Mesenchymal stem cell (in vitro differentiated cells and primary cell): ENCODE results near the gene TNKS1BP1.

Source experiments
- DNase-seq: peaks from one replicate; pipeline ENCODE4 v3.0.0-alpha.2; 2013
- H2AFZ ChIP-seq: one replicate; pipeline ENCODE4 v1.6.1; 2013; ENCODE audit warnings: low read depth, mild to moderate bottlenecking, control low read depth, inconsistent platforms, low read length, moderate library complexity
- H2AK5ac ChIP-seq: 2 replicates; pipeline ENCODE4 v1.6.1; 2013; ENCODE audit warnings: low read length, moderate library complexity, mild to moderate bottlenecking, inconsistent platforms; ENCODE audit not compliant: severe bottlenecking
- H2BK120ac ChIP-seq: one replicate; pipeline ENCODE4 v1.6.1; 2013; ENCODE audit warnings: low read depth, mild to moderate bottlenecking, inconsistent platforms, low read length, moderate library complexity
- H2BK12ac ChIP-seq, 2 experiments: one replicate each; pipeline ENCODE4 v1.6.1; 2013; ENCODE audit warnings: inconsistent platforms in 2 of 2, low read length in 2 of 2, mild to moderate bottlenecking in 2 of 2, moderate library complexity in 2 of 2, control low read depth in 1 of 2
- H2BK15ac ChIP-seq: one replicate; pipeline ENCODE4 v1.6.1; 2013; ENCODE audit warnings: mild to moderate bottlenecking, low read depth, inconsistent platforms; ENCODE audit not compliant: poor library complexity, severe bottlenecking
- H2BK5ac ChIP-seq: 2 replicates; pipeline ENCODE4 v1.6.1; 2013; ENCODE audit warnings: low read depth, mild to moderate bottlenecking, low read length, control low read depth, inconsistent platforms; ENCODE audit not compliant: poor library complexity, severe bottlenecking
- H3K14ac ChIP-seq, 2 experiments: one replicate each; pipeline ENCODE4 v1.6.1; 2013; ENCODE audit warnings: inconsistent platforms in 2 of 2, low read length in 2 of 2, control low read depth in 1 of 2, mild to moderate bottlenecking in 1 of 2, moderate library complexity in 1 of 2
- H3K18ac ChIP-seq, 2 experiments: one replicate each; pipeline ENCODE4 v1.6.1; 2013; ENCODE audit warnings: inconsistent platforms in 2 of 2, low read length in 2 of 2, control low read depth in 1 of 2, low read depth in 1 of 2, mild to moderate bottlenecking in 1 of 2
- H3K23ac ChIP-seq, 2 experiments: one replicate each; pipeline ENCODE4 v1.6.1; 2013; ENCODE audit warnings: inconsistent platforms in 2 of 2, low read length in 2 of 2, mild to moderate bottlenecking in 2 of 2, moderate library complexity in 2 of 2, control low read depth in 1 of 2
- H3K27ac ChIP-seq: 2 replicates; pipeline ENCODE4 v1.5.1; 2013; ENCODE audit warnings: mild to moderate bottlenecking, moderate library complexity, low read length, control low read depth, inconsistent platforms; ENCODE audit not compliant: poor library complexity, severe bottlenecking
- H3K27me3 ChIP-seq, 2 experiments: 2 replicates each; pipeline versions ENCODE4 v1.6.1 to v1.7.0; 2013; ENCODE audit warnings: low read length in 2 of 2, mild to moderate bottlenecking in 2 of 2, moderate library complexity in 2 of 2, control low read depth in 1 of 2, inconsistent platforms in 1 of 2; ENCODE audit not compliant: control insufficient read depth in 1 of 2, insufficient read depth in 1 of 2
- H3K36me3 ChIP-seq, 2 experiments: 2 replicates each; pipeline versions ENCODE4 v1.6.1 to v1.7.0; 2013; ENCODE audit warnings: low read length in 2 of 2, control low read depth in 1 of 2, inconsistent platforms in 1 of 2, low read depth in 1 of 2, mild to moderate bottlenecking in 1 of 2; ENCODE audit not compliant: insufficient read depth in 2 of 2, control insufficient read depth in 1 of 2
- H3K4ac ChIP-seq, 2 experiments: one replicate each; pipeline ENCODE4 v1.6.1; 2013; ENCODE audit warnings: inconsistent platforms in 2 of 2, low read length in 2 of 2, mild to moderate bottlenecking in 2 of 2, moderate library complexity in 2 of 2, control low read depth in 1 of 2, low read depth in 1 of 2
- H3K4me1 ChIP-seq: 2 replicates; pipeline ENCODE4 v1.6.1; 2013; ENCODE audit warnings: low read depth, low read length, control low read depth; ENCODE audit not compliant: control insufficient read depth, insufficient read depth
- H3K4me2 ChIP-seq: 2 replicates; pipeline ENCODE4 v1.6.1; 2013; ENCODE audit warnings: low read length, mild to moderate bottlenecking, inconsistent platforms; ENCODE audit not compliant: poor library complexity, severe bottlenecking
- H3K4me3 ChIP-seq, 2 experiments: 2 replicates each; pipeline versions ENCODE4 v1.5.1 to v1.7.0; 2013; ENCODE audit warnings: low read length in 2 of 2, mild to moderate bottlenecking in 2 of 2, control low read depth in 1 of 2, low read depth in 1 of 2; ENCODE audit not compliant: insufficient read depth in 1 of 2
- H3K79me1 ChIP-seq: replicated peaks from 2 replicates; pipeline ENCODE4 v1.6.1; 2013; ENCODE audit warnings: mild to moderate bottlenecking, control low read depth, low read length, inconsistent platforms; ENCODE audit not compliant: poor library complexity, severe bottlenecking
- H3K9ac ChIP-seq: 2 replicates; pipeline ENCODE4 v1.7.0; 2013; ENCODE audit warnings: mild to moderate bottlenecking, low read length, moderate library complexity
- H3K9me3 ChIP-seq: 2 replicates; pipeline ENCODE4 v1.7.0; 2013; ENCODE audit warnings: mild to moderate bottlenecking, low read length; ENCODE audit not compliant: control insufficient read depth
- H4K8ac ChIP-seq: one replicate; pipeline ENCODE4 v1.6.1; 2013; ENCODE audit warnings: inconsistent platforms, mild to moderate bottlenecking, low read length, moderate library complexity
- H4K91ac ChIP-seq: one replicate; pipeline ENCODE4 v1.6.1; 2013; ENCODE audit warnings: mild to moderate bottlenecking, low read length, inconsistent platforms
- WGBS: methylation state at CpG from one replicate; pipeline ENCODE4 v1.1.7; 2013; ENCODE audit warnings: mixed read lengths; 5-methylcytosine and 5-hydroxymethylcytosine counted together

The TNKS1BP1 gene

GRCh38 chr11:57306940-57307565, 17.7 kb downstream of the TNKS1BP1 start:
- Histone ChIP-seq H3K14ac (peak overlapping the region in 1 of 2 experiments; percentile 81), H2AK5ac (no peak overlapping the region), H3K18ac (peak overlapping the region in 1 of 2 experiments; percentile 37), H3K4ac (no peak overlapping the region), H3K79me1 (peaks cover 51% of the 10 kb centered on the region), H3K36me3 (peaks cover 60 to 73% of the 10 kb centered on the region in 2 experiments), H3K9ac (peak overlapping the region; percentile 20), H3K9me3 (no peaks in the 10 kb centered on the region), H4K8ac (no peak overlapping the region), H4K91ac (peak overlapping the region; percentile 18), H2BK15ac (no peak overlapping the region), H3K4me2 (no peak overlapping the region), H3K23ac (no peak overlapping the region), H3K27ac (peak overlapping the region; percentile 10), H3K27me3 (no peaks in the 10 kb centered on the region), H2BK12ac (no peak overlapping the region), H2BK120ac (no peak overlapping the region), H2BK5ac (no peak overlapping the region), H3K4me1 (peaks cover 58% of the 10 kb centered on the region), H3K4me3 (peak overlapping the region in 1 of 2 experiments; percentile 29), H2AFZ (no peak overlapping the region)
- DNase-seq = no peak
- 87% methylated on average over 9 of the region's 9 CpGs for WGBS

- no peak overlapping the region for H3K4me2 ChIP-seq
Observed at GRCh38 chr11:57306161-57306876, 18.4 kb downstream of the TNKS1BP1 start.

GRCh38 chr11:57305523-57305922, 19.2 kb downstream of the TNKS1BP1 start:
- Histone ChIP-seq H2BK15ac (no peak overlapping the region), H3K18ac (peak overlapping the region in 1 of 2 experiments; percentile 26), H3K79me1 (peaks cover 63% of the 10 kb centered on the region), H2BK120ac (no peak overlapping the region), H3K23ac (no peak overlapping the region), H4K91ac (no peak overlapping the region), H3K9me3 (no peaks in the 10 kb centered on the region), H3K14ac (no peak overlapping the region), H2BK5ac (no peak overlapping the region), H3K27me3 (no peaks in the 10 kb centered on the region), H3K4ac (no peak overlapping the region), H4K8ac (no peak overlapping the region), H3K4me2 (no peak overlapping the region), H2AK5ac (peak overlapping the region; percentile 74), H3K4me1 (peaks cover 49% of the 10 kb centered on the region), H2AFZ (no peak overlapping the region), H2BK12ac (no peak overlapping the region), H3K4me3 (no peak overlapping the region), H3K27ac (no peak overlapping the region), H3K9ac (peak overlapping the region; percentile 24), H3K36me3 (peaks cover 75 to 85% of the 10 kb centered on the region in 2 experiments)
- 94% methylated on average over 8 of the region's 8 CpGs for WGBS
- DNase-seq = no peak

More at GRCh38 chr11:57306161-57306876, 18.4 kb downstream of the TNKS1BP1 start:
- Histone ChIP-seq H3K4ac (no peak overlapping the region), H4K91ac (no peak overlapping the region), H2BK15ac (no peak overlapping the region), H2BK120ac (no peak overlapping the region), H2BK12ac (no peak overlapping the region), H3K4me1 (peaks cover 53% of the 10 kb centered on the region), H2AK5ac (no peak overlapping the region), H2BK5ac (no peak overlapping the region), H2AFZ (no peak overlapping the region), H3K9me3 (no peaks in the 10 kb centered on the region), H3K14ac (no peak overlapping the region), H3K27ac (no peak overlapping the region), H3K36me3 (peaks cover 67 to 77% of the 10 kb centered on the region in 2 experiments), H3K9ac (no peak overlapping the region), H3K18ac (no peak overlapping the region), H3K23ac (no peak overlapping the region), H3K4me3 (peak overlapping the region in 1 of 2 experiments; percentile 11), H3K79me1 (peaks cover 58% of the 10 kb centered on the region), H3K27me3 (no peaks in the 10 kb centered on the region), H4K8ac (no peak overlapping the region)
- DNase-seq = no peak
- WGBS = 94% methylated on average over 13 of the region's 15 CpGs

GRCh38 chr11:57303990-57304579, 20.7 kb downstream of the TNKS1BP1 start:
- Histone ChIP-seq H3K4ac (no peak overlapping the region), H3K79me1 (peaks cover 53% of the 10 kb centered on the region), H3K14ac (no peak overlapping the region), H3K9me3 (peaks cover 10% of the 10 kb centered on the region), H4K91ac (no peak overlapping the region), H3K4me3 (no peak overlapping the region), H3K4me2 (no peak overlapping the region), H3K27ac (no peak overlapping the region), H3K18ac (no peak overlapping the region), H2BK15ac (no peak overlapping the region), H2BK12ac (no peak overlapping the region), H2AFZ (no peak overlapping the region), H2BK120ac (no peak overlapping the region), H2AK5ac (no peak overlapping the region), H3K9ac (peak overlapping the region; percentile 54), H3K36me3 (peaks cover 76 to 86% of the 10 kb centered on the region in 2 experiments), H3K23ac (no peak overlapping the region), H4K8ac (no peak overlapping the region), H2BK5ac (no peak overlapping the region), H3K27me3 (no peaks in the 10 kb centered on the region), H3K4me1 (peaks cover 36% of the 10 kb centered on the region)
- WGBS = 86% methylated on average over 7 of the region's 8 CpGs
- no peak for DNase-seq
